Astrocyte (in vitro differentiated cells and primary cell): ENCODE data around the gene PPL. TPM values are rescaled to one million over a fixed set of nuclear protein-coding genes. Genes with fewer than 3 reads are reported as not detected.

Source experiments
- DNase-seq: peaks from one replicate; pipeline ENCODE4 v3.0.0-alpha.2; 2010; ENCODE audit warnings: low read depth
- FAIRE-seq: peaks from 2 replicates; lab custom pipeline; 2011; peaks lifted over from hg19 to GRCh38; lab: Jason Lieb, UNC
- H2AFZ ChIP-seq: 2 replicates; pipeline ENCODE4 v1.6.0; 2012; ENCODE audit warnings: low read depth, low read length, inconsistent platforms
- H3K27ac ChIP-seq: 2 replicates; pipeline ENCODE4 v1.5.1; 2011; ENCODE audit warnings: low read depth, low read length, inconsistent platforms
- H3K27me3 ChIP-seq: 2 replicates; pipeline ENCODE4 v1.6.0; 2011; ENCODE audit warnings: low read length, inconsistent platforms; ENCODE audit not compliant: insufficient read depth
- H3K36me3 ChIP-seq: 2 replicates; pipeline ENCODE4 v1.5.1; 2011; ENCODE audit warnings: low read length, inconsistent platforms; ENCODE audit not compliant: insufficient read depth
- H3K4me1 ChIP-seq: 2 replicates; pipeline ENCODE4 v1.5.1; 2011; ENCODE audit warnings: low read length, inconsistent platforms; ENCODE audit not compliant: insufficient read depth
- H3K4me2 ChIP-seq: 2 replicates; pipeline ENCODE4 v1.6.0; 2012; ENCODE audit warnings: low read length, inconsistent platforms
- H3K4me3 ChIP-seq: 2 replicates; pipeline ENCODE4 v1.5.1; 2011; ENCODE audit warnings: low read depth, mild to moderate bottlenecking, low read length, inconsistent platforms; ENCODE audit not compliant: insufficient read depth
- H3K79me2 ChIP-seq: 2 replicates; pipeline ENCODE4 v1.6.0; 2012; ENCODE audit warnings: mild to moderate bottlenecking, low read length, inconsistent platforms; ENCODE audit not compliant: insufficient read depth
- H3K9ac ChIP-seq: 2 replicates; pipeline ENCODE4 v1.6.0; 2012; ENCODE audit warnings: mild to moderate bottlenecking, low read length, inconsistent platforms
- H3K9me3 ChIP-seq: 2 replicates; pipeline ENCODE4 v1.5.1; 2012; ENCODE audit warnings: low read depth, mild to moderate bottlenecking, low read length, inconsistent platforms; ENCODE audit not compliant: insufficient read depth
- H4K20me1 ChIP-seq: 2 replicates; pipeline ENCODE4 v1.6.0; 2012; ENCODE audit warnings: low read length, inconsistent platforms; ENCODE audit not compliant: insufficient read depth
- H3K27ac Mint-ChIP-seq: one replicate; pipeline ENCODE4 v1.8.0; 2021; ENCODE audit warnings: mild to moderate bottlenecking, mixed read lengths; ENCODE audit not compliant: unreplicated experiment
- H3K27me3 Mint-ChIP-seq: one replicate; pipeline ENCODE4 v1.8.0; 2021; ENCODE audit warnings: low read depth, mixed read lengths; ENCODE audit not compliant: unreplicated experiment
- H3K36me3 Mint-ChIP-seq: one replicate; pipeline ENCODE4 v1.8.0; 2021; ENCODE audit warnings: low read depth, mixed read lengths; ENCODE audit not compliant: unreplicated experiment
- H3K4me1 Mint-ChIP-seq: one replicate; pipeline ENCODE4 v1.8.0; 2021; ENCODE audit warnings: low read depth, mixed read lengths; ENCODE audit not compliant: unreplicated experiment
- H3K4me3 Mint-ChIP-seq: one replicate; pipeline ENCODE4 v1.8.0; 2021; ENCODE audit warnings: mild to moderate bottlenecking, moderate library complexity, mixed read lengths; ENCODE audit not compliant: unreplicated experiment
- H3K9me3 Mint-ChIP-seq: one replicate; pipeline ENCODE4 v1.8.0; 2021; ENCODE audit warnings: mild to moderate bottlenecking, mixed read lengths; ENCODE audit not compliant: unreplicated experiment
- EZH2 ChIP-seq: IDR thresholded peaks from 2 replicates; pipeline ENCODE4 v1.6.1; 2012; ENCODE audit warnings: mild to moderate bottlenecking, low read length, inconsistent platforms; ENCODE audit not compliant: insufficient read depth
- total RNA-seq: library from RNA; stranded (reverse); gene quantifications from 2 replicates; pipeline ENCODE4 v1.2.1, GENCODE V29; 2021
- TF ChIP-seq, protein P1 (sequence below): IDR thresholded peaks from 2 replicates; pipeline ENCODE4 v1.5.1; 2011; ENCODE audit warnings: low read depth, mild to moderate bottlenecking, inconsistent platforms, low read length, moderate library complexity; ENCODE audit not compliant: insufficient read depth

Gene PPL
- total RNA-seq, 1 donor from 2014 or later = 12.3 TPM

DNA sequence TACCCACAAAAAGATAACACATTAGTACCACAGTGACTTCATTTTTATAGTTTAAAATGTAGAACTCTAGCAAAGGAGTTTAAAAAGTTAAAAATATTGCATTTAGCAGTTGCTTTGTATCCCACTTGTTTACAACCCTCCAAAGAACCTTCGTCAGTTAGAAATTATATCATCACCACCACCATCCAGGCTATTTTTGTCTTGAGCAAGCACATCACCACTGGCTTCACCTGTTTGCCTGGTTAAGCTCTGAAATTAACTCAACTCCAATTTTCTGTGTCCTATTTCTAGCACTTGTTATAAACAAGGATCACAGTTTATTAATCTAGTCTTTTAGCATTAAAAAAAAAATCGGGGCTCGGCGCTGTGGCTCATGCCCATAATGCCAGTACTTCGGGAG, 96.0 kb downstream of the PPL start:
- H3K4me3 Mint-ChIP-seq = no peak overlapping the region

DNA sequence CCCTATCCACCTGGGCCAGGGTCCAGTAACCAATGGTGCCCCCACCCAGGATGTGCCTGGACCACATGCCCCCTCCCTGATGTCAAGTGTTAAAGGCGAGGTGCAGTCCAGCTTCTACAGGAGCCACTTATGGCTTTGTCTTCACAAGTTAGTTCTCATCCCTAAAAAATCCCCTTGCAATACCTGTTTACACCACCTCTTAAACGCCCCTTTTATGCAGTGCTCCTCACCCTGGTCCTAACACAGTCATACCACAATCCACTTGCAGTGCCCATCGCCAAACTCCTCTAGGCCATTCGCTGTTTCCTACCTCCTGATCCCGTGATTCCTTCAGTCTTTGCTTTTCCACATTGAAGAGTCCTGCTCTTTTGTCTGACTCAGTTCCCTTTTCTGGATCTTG, 97.0 kb downstream of the PPL start:
- Histone ChIP-seq H4K20me1 (peaks cover 64% of the 10 kb centered on the region), H3K4me1 (no peaks in the 10 kb centered on the region), H2AFZ (no peak overlapping the region), H3K27me3 (no peaks in the 10 kb centered on the region), H3K4me3 (no peak overlapping the region), H3K27ac (no peak overlapping the region), H3K36me3 (peaks cover 48% of the 10 kb centered on the region), H3K79me2 (peaks cover 33% of the 10 kb centered on the region), H3K9me3 (no peaks in the 10 kb centered on the region), H3K4me2 (no peak overlapping the region), H3K9ac (no peak overlapping the region)
- FAIRE-seq (no peak), DNase-seq (no peak)
- H3K4me1 Mint-ChIP-seq = peaks cover 3% of the 10 kb centered on the region
- H3K36me3 Mint-ChIP-seq = peaks cover 8% of the 10 kb centered on the region
- H3K27me3 Mint-ChIP-seq = no peaks in the 10 kb centered on the region
- H3K27ac Mint-ChIP-seq = no peak overlapping the region
- no peaks in the 10 kb centered on the region for H3K9me3 Mint-ChIP-seq
- H3K4me3 Mint-ChIP-seq = no peak overlapping the region
- no peak for TF ChIP-seq EZH2
- TF ChIP-seq, protein P1, sequence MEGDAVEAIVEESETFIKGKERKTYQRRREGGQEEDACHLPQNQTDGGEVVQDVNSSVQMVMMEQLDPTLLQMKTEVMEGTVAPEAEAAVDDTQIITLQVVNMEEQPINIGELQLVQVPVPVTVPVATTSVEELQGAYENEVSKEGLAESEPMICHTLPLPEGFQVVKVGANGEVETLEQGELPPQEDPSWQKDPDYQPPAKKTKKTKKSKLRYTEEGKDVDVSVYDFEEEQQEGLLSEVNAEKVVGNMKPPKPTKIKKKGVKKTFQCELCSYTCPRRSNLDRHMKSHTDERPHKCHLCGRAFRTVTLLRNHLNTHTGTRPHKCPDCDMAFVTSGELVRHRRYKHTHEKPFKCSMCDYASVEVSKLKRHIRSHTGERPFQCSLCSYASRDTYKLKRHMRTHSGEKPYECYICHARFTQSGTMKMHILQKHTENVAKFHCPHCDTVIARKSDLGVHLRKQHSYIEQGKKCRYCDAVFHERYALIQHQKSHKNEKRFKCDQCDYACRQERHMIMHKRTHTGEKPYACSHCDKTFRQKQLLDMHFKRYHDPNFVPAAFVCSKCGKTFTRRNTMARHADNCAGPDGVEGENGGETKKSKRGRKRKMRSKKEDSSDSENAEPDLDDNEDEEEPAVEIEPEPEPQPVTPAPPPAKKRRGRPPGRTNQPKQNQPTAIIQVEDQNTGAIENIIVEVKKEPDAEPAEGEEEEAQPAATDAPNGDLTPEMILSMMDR = no peak

More for the DNA sequence above, 96.0 kb downstream of the PPL start:
- no peak overlapping the region for H3K27ac ChIP-seq
- H3K9me3 Mint-ChIP-seq = no peaks in the 10 kb centered on the region
- FAIRE-seq (no peak), DNase-seq (no peak)
- peaks cover 8% of the 10 kb centered on the region for H3K36me3 Mint-ChIP-seq
- H3K4me1 Mint-ChIP-seq = peaks cover 9% of the 10 kb centered on the region
- H3K4me1 ChIP-seq = peaks cover 7% of the 10 kb centered on the region
- peaks cover 53% of the 10 kb centered on the region for H3K36me3 ChIP-seq
- no peaks in the 10 kb centered on the region for H3K27me3 ChIP-seq
- no peak overlapping the region for H3K27ac Mint-ChIP-seq
- H3K4me3 ChIP-seq = no peak overlapping the region
- no peak overlapping the region for H3K9ac ChIP-seq
- no peaks in the 10 kb centered on the region for H3K9me3 ChIP-seq
- no peaks in the 10 kb centered on the region for H3K27me3 Mint-ChIP-seq
- H3K4me2 ChIP-seq = no peak overlapping the region
- peaks cover 38% of the 10 kb centered on the region for H3K79me2 ChIP-seq
- H4K20me1 ChIP-seq = peaks cover 64% of the 10 kb centered on the region
- no peak overlapping the region for H2AFZ ChIP-seq
- TF ChIP-seq, protein P1 = no peak
- TF ChIP-seq EZH2 = no peak

DNA sequence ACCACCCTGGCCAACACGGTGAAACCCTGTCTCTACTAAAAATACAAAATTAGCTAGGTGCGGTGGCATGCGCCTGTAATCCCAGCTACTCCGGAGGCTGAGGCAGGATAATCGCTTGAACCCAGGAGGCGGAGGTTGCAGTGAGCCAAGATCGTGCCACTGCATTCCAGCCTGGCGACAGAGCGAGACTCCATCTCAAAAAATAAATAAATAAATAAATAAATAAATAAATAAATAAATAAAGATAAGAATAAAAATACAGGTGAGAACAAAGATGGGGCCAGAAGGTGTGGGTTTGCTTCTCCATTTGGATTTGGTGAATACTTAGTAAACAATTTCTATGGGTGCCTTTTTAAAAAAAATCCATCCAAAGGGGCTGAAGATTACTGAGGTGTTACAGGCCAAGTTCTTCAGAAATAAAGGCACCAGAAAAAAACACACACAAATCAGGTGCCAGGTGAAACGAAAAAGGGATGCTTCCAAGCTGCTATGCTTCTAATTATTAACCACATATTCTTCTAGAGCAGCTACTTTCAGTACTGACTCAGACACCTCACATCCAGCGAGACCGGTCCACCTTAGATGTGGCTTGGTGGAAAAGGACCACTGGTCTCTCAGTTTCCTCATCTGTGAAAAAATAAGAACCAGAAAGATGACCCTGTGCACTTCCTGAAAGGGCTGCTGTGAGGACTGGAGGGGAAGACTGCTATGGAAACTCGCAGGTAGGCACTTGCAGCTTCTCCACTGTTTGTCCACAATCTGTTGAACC, 99.0 kb downstream of the PPL start:
- no peak for TF ChIP-seq EZH2
- TF ChIP-seq, protein P1 = no peak
- DNase-seq (no peak), FAIRE-seq (no peak)
- Mint-ChIP-seq H3K27ac (no peak overlapping the region), H3K4me1 (no peaks in the 10 kb centered on the region), H3K27me3 (no peaks in the 10 kb centered on the region), H3K9me3 (no peaks in the 10 kb centered on the region), H3K4me3 (no peak overlapping the region), H3K36me3 (peaks cover 8% of the 10 kb centered on the region)
- Histone ChIP-seq H2AFZ (no peak overlapping the region), H3K9me3 (no peaks in the 10 kb centered on the region), H3K4me3 (no peak overlapping the region), H3K36me3 (peaks cover 42% of the 10 kb centered on the region), H3K27ac (no peak overlapping the region), H3K9ac (no peak overlapping the region), H4K20me1 (peaks cover 66% of the 10 kb centered on the region), H3K4me1 (no peaks in the 10 kb centered on the region), H3K4me2 (no peak overlapping the region), H3K79me2 (peaks cover 29% of the 10 kb centered on the region), H3K27me3 (no peaks in the 10 kb centered on the region)
